HG02623 (cell line): ENCODE measurements around the gene PIK3R2.
"Not testable (repeated sequence)": the region's sequence is repeated elsewhere in the genome, so short reads cannot be mapped to it uniquely, and the experiment has no call there.

ENCODE experiments used
- ATAC-seq: cut with Tn5 transposase; IDR thresholded peaks from one replicate; pipeline ENCODE4 v1.9.1; 2021; ENCODE audit warnings: moderate library complexity; ENCODE audit not compliant: unreplicated experiment

Gene PIK3R2

DNA sequence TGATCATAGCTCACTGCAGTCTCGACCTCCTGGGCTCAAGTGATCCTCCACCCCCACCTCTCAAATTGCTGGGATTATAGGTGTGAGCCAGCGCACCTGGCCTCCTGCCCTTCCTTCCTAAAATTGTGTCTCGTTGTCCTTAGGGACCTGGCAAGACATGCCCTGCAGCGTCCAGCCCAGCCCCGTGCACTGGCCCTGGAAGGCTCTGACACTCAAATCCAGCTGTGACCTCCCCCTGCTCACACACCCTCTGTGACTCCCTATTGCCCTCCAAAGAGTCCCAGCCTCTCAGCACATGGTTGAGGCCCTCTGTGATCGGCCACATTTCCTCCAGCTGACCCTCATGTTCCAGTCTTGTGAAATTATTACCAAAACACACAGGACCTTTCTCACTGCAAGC, 45.0 kb downstream of the PIK3R2 start:
- ATAC-seq = no peak

DNA sequence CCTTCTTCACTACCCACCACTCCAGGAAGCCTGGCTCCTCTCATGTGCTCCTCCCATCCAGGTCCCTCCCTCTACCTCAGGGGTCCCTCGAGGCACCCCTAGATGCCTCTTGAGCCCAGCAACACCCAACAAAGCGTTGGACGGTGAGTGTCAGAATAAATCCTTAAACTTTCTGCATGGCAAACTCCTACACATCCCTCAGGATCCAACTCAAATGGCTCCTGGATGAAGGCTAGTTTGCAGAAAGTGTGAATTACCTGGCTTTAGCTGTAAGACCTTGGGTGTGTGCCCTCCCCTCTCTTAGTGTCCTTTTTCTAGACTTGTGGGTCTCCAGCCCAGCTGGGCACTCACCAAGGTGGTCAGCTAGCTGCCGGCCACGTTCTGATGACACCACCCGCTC, 45.4 kb downstream of the PIK3R2 start:
- no peak for ATAC-seq

DNA sequence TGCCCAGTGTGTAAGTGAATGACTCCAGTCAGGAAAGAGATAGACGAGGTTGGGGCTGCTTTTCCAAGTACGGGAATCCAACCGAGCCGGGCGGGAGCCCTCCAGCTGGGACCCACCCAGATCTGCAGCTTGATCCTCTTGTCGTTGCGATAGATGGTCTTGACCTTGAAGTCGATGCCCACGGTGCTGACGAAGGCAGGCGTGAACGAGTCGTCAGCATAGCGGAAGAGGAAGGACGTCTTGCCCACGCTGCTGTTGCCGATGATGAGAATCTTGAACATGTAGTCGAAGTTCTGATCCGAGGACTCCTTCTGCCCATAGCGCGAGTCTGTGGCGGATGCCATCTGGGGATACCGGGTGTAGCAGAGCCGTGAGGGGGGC, 49.4 kb downstream of the PIK3R2 start:
- no peak for ATAC-seq

DNA sequence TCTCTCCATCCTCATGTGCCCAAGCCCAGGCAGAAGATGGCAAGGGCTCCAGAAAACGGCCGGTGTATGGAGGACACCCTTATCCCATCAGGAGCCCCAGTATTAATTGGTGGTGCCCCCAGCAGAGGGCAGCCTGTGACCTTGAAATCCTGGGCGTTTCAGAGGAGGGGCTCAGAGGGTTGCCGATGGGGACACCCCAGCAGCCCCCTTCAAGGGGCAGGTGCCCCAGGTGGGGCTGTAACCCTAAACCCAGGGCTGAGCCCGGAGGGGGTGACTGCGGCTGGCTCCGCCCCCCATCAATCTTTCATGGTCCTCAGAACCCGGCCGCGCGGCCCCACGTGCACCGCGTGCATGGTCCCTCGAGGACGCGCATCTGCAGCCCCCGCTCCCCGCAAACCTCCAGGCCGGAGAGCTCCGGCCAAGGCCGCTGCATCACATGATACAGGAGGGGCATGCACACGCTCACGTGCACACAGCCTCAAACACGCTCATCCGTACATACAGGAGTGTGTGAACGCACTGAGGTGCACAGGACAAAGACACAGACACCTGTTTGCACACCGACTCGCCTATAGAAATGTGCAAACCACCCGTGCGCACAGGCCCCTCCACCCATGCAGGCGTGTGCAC, 49.9 kb downstream of the PIK3R2 start:
- ATAC-seq = no peak

DNA sequence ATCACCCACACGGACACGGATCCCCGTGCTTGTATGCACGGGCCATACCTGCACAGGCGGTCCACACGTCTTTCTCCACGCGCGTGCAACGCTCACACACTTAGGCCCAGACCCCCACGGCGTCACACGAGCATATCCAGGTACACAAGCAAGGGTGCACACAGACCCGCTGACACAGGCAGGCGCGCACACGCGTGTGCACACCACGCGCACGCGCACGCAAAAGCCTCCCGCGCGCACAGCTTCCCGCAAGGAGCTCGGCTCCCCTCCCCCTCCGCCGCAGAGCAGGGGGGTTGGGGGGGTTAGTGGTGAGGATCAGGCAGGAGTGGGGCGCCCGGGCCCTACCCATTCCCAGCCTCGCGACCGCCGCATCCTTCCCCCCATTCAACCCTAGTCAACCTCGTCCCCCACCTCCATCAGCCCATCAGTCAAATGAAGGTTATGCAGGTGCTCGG, 50.5 kb downstream of the PIK3R2 start:
- peak; percentile 1 for ATAC-seq

DNA sequence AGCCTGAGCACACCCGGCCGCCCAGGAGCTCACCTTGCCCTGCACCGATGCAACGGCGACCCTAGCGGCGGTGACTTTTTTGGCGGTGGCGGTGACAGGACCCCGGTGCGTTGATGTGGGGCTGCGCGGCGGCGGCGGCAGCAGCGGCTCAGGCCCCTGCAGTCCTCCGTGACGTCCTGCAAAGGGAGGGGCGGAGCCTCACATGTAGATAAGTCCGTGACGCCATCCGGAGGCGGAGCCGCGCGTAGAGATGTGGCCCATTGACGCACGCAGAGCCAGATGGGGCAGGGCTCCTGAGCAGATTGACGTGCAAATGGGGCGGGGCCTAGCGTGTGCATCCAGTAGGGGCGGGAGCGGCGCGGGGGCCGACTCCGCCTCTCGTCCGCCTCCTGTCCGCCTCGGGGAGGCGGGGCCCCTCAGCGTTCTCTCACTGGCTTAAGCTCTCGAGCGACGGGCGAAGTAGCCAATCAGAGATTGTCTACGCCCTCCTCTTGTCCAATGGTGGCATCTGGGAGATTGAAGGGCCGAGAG, 51.0 kb downstream of the PIK3R2 start, which contains the start of gene RAB3A:
Gene RAB3A, minus strand, starts transcription at position 180 of the 531 bp plus-strand sequence. CDS start 1,302 bp downstream, outside the sequence.
- peak; percentile 84 for ATAC-seq

DNA sequence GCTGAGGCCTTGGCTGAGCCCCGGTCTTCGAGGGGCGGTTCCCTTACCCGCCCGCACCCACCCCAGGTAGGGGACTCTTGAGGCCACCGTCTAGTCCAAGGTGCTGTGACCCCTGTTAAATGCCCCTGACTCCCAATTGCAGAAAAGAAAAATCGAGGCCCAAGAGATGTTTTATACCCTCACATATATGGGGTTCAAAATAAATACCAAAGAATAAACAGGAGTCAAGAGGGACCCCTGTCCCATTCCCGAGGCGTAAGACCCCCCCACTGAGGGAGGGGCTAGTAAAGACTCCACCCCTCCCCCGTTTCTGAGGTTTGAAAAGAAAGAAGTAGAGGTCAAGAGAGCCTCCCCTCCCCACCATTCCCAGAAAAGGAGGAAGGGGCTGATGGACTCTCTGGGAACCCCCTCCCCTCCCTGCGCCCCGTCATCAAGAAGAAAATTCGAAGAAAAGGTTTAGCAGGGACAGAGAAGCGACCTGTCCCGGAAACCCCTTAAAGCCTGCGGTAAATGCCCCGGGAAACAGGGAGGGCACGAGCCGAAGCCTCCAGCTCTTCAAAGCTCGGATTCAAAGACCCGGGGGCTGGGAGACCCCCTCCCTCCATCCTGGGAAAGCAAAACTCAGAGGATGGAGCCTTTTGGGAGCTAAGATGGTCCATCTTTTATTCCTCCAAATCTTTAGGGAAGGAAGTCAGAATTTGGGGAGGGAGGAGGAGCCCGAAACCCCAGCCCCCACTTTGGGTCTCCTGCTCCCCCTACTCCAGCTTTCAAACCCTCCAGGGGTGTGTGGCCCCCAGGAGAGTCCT, 51.6 kb downstream of the PIK3R2 start:
- peak; percentile 15 for ATAC-seq

DNA sequence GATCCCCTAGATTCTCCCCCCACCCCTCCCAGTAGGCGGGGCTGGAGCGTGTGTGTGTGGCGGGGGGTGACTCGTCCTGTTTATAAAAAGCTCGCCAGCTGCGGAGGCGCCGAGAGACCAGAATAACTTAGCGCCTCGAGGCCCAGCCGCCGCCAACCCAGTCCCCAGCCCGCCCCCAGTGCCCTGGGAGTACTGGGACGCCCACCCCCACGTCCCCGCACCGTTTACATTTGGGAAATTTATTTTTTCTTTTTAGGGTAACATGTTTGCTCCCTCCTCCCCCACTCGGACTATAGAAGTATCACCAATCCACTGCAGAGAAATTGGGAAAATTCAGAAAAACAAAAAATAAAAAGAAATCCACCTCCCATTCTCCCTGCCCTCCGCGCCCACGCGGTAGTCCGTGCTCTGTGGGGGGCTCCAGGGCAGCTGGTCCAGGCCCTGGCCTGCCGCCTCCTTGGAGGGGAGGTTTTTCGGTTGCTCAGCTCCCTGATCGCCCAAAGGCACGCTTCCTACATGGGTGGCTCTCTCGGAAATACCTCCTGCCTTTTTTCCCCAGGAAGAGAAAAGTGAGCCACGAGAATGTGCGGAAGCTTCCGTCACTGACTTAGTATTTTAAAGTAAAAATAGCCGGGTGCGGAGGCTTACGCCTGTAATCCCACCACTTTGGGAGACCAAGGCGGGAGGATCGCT, 52.4 kb downstream of the PIK3R2 start:
- ATAC-seq = no peak

DNA sequence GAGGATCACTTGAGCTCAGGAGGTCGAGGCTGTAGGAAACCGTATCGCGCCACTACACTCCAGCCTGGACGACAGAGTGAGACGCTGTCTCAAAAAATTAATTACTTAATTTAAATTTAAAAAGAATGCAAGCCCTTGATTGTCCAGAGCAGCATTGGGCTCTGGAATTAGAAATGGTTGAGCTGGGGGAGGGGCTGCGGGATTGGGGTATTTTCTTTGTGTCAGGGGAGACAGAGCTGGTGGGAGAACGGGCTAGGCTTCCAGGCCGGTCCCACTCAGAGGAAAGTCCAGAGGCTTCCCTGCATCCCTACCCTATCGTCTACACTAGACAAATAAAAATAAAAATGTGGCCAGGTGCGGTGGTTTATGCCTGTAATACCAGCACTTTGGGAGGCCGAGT, 53.1 kb downstream of the PIK3R2 start:
- no peak for ATAC-seq

DNA sequence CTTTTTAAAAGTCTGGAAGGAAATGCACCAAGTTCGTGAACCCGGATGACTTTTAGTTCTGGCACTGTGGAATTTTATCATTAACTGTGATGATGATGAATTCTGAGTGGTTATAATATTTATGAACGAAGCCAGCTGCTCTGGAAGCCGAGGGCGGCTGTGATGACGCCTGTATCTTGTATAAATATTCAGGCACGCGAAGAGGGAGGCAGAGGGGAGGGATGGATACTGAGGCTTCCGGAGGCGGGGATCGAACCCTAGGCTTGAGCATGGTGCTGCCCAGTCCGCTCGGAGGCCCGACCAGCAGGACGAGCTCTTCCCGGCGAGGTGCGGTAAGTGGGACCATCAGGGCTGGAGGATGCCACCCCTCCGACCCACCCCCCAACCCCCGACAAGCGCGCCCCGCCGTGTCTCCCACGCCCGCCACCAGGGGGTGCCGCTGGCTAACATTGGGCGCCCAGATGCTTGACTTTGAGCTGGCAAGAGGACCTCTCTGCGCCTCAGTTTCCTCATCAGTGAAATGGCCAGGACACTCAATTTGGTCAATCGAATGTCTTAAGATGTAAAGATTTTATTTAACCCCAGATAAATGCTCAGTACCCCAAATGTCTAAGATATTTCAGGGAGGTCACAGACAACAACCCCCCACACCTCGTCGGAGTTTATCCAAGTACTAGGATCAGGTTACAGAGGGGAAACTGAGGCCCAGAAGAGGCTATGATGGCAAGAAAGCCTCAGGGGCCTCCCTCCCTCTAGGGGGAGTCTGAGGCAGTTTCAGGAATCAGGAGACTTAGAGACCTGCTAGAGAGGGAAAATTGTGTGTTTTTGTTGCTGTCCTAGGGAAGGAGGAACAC, 55.4 kb downstream of the PIK3R2 start:
- no peak for ATAC-seq

DNA sequence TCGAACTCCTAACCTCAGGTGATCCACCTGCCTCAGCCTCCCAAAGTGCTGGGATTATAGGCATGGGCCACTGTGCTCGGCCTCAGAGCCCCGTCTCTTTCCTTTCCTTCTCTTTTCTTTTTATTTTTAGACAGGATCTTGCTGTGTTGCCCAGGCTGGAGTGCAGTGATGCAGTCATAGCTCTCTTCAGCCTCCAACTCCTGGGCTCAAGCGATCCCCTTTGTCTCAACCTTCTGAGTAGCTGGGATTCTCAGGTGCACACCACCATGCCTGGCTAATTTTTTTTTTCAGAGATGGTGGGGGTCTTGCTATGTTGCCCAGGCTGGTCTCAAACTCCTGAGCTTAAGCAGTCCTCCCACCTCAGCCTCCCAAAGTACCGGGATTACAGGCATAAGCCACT, 56.9 kb downstream of the PIK3R2 start:
- ATAC-seq = not testable (repeated sequence)

DNA sequence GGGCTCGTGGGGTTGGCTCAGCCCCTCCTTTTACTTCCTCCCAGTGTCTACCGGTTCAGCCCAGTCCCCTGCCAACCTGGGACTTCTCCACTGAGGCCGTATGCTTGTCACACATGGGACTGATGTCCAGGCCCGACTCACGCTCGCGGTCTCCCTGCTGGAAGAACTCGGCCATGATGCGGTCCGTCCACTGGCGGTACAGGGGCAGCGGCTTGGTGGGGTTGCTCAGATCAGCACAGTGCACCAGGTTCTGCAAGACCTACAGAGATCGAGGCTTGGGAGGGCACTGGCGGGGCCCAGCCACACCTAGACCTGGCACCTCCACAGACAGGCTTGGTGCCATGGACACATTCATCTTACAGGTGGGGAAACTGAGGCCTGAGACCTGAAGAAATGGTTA, 58.7 kb downstream of the PIK3R2 start:
- no peak for ATAC-seq

DNA sequence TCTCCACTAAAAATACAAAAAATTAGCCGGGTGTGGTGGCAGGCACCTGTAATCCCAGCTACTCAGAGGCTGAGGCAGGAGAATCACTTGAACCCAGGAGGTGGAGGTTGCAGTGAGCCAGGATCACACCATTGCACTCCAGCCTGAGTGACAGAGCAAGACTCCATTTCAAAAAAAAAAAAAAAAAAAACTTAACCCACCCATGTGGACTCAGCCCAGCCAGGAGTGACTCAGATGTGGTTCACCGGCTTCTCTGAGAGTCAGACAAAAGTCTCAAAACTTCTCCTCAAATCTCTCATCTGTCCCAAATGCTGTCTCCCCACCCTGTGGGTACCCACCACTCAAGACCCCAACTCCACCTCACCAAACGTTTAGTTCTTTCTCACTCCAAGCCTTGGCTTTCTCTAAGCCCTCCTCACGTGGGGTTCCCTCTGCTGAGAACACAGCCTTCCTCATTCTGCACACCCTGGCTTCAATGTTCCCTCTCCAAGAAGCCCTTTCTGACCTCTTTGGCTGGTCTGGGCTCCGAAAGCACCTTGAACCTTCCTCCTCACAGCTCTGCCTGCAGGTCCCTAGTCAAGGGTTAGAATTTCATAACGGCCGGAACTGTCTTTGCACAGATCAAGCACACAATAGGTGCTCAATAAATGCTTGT, 61.9 kb downstream of the PIK3R2 start:
- ATAC-seq = no peak

DNA sequence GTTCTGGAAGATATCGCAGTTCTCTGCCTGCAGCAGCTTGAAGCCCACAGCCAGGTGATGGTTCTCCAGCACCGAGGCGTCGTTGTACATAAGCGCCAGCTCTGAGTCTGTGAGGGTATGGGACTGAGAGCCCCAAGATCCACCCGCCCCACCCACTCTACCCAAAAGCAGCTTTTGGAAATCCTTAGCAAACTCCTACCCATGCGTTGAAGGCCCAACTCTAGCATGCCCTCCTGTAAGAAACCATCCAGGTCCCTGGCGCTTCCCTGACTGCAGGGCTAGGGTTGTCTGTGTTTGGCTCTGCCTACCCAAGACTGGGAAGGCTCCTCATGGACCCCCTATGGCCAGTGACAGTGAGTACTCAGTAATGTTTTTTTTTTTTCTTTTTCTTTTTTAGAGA, 63.8 kb downstream of the PIK3R2 start:
- ATAC-seq = no peak

DNA sequence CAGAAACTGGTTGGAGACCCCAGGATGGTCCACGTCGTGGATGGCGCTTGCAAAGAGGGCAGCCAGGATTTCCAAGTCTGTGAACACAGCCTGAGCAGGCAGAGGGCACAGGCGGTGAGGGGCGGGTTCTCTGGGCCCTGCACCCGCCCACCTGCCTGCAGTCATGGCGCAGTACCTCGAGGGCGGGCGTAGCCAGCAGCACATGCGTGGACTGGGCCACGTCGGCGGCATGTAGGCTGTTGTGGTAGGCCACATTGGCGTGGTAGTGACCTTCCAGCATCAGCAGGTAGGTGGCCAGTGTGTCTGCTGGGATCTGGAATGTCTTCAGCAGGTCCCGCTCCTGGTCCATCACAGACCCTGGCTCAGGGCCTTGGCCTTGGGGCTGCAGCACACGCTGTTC, 65.2 kb downstream of the PIK3R2 start:
- no peak for ATAC-seq

DNA sequence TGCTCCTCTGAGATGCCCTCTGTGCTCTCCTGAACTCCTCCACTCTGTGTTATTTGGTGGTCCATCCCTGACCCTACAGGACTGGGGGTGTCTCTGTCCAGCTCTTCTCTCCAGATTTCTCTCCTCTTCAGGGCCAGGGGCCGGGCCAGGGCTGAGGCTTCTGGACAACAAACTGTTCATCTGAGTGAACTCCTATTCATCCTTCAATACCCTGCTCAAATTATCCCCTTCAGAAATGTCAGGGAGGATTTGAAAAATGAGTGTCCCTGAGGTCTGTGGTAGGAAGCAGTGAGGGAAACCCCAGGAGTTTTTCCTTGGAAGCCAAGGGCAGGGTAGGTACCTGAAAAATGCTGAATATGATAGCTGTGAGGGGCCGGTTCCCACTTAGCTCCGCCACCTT, 65.6 kb downstream of the PIK3R2 start:
- ATAC-seq = no peak
